Activated CD4-positive, alpha-beta T cell treated with anti-CD3 and anti-CD28 coated beads, Interleukin-2, amount 10 ng/mL, durations not matched to agents 24 days and 14 days (primary cell): ENCODE data around the gene SRP54. TPM values are rescaled to one million over a fixed set of nuclear protein-coding genes. Genes with fewer than 3 reads are reported as not detected.
"Not testable (repeated sequence)": the region's sequence is repeated elsewhere in the genome, so short reads cannot be mapped to it uniquely, and the experiment has no call there.

Source experiments
- DNase-seq: peaks from one replicate; pipeline ENCODE4 v3.0.0; 2022
- H3K27ac Mint-ChIP-seq: one replicate; pipeline ENCODE4 v1.8.0; 2022; ENCODE audit warnings: mild to moderate bottlenecking, mixed read lengths
- H3K27me3 Mint-ChIP-seq: one replicate; pipeline ENCODE4 v1.8.0; 2022; ENCODE audit warnings: mixed read lengths
- H3K36me3 Mint-ChIP-seq: one replicate; pipeline ENCODE4 v1.8.0; 2022; ENCODE audit warnings: low read depth, mild to moderate bottlenecking, mixed read lengths
- H3K4me1 Mint-ChIP-seq: one replicate; pipeline ENCODE4 v1.8.0; 2021; ENCODE audit warnings: mixed read lengths
- H3K4me3 Mint-ChIP-seq: one replicate; pipeline ENCODE4 v1.8.0; 2022; ENCODE audit warnings: mild to moderate bottlenecking, moderate library complexity, mixed read lengths
- H3K9me3 Mint-ChIP-seq: one replicate; pipeline ENCODE4 v1.8.0; 2021; ENCODE audit warnings: mixed read lengths
- intact Hi-C: fragments of 100-400 bp; cut with micrococcal nuclease; formaldehyde crosslinking; loops from one replicate; pipeline ENCODE4 v1.15.1; 2023
- total RNA-seq: library from RNA; stranded (reverse); gene quantifications from 2 replicates; pipeline ENCODE4 v1.2.3, GENCODE V29; 2022

The SRP54 gene
- total RNA-seq, 1 donor from 2014 or later = 73.6 TPM

- peak overlapping the region; percentile 97 for H3K27ac Mint-ChIP-seq
- peaks cover 27% of the 10 kb centered on the region for H3K4me1 Mint-ChIP-seq
- peaks cover 15% of the 10 kb centered on the region for H3K36me3 Mint-ChIP-seq
- intact Hi-C loops = loop anchor here (1.0 to 5.0 kb wide), 8 partner anchors 63 to 782 kb away; partner anchors contain the start of genes BRMS1L, NFKBIA, PRORP and PSMA6
- DNase-seq = no peak
- peak overlapping the region; percentile 96 for H3K4me3 Mint-ChIP-seq
- no peaks in the 10 kb centered on the region for H3K9me3 Mint-ChIP-seq
- H3K27me3 Mint-ChIP-seq = no peaks in the 10 kb centered on the region
These were observed 62.9 kb downstream of the SRP54 start for GRCh38 chr14:35045798-35046047.

GRCh38 chr14:35046048-35046750 lies 63.4 kb downstream of the SRP54 start, which contains the start of gene FAM177A1:
Gene FAM177A1, plus strand, starts transcription at chr14:35046272. Its CDS starts 192 bp downstream, at chr14:35046464.
- peaks cover 17% of the 10 kb centered on the region for H3K36me3 Mint-ChIP-seq
- peak; percentile 99 for DNase-seq
- no peaks in the 10 kb centered on the region for H3K9me3 Mint-ChIP-seq
- peak within 1 kb of the TSS; percentile 96 for H3K4me3 Mint-ChIP-seq
- H3K27ac Mint-ChIP-seq = peak within 1 kb of the TSS; percentile 99
- intact Hi-C loops = loop anchor here (1.0 to 5.0 kb wide), 8 partner anchors 64 to 781 kb away; partner anchors contain the start of genes BRMS1L, NFKBIA, PRORP and PSMA6
- H3K4me1 Mint-ChIP-seq = peaks cover 28% of the 10 kb centered on the region
- no peaks in the 10 kb centered on the region for H3K27me3 Mint-ChIP-seq

GRCh38 chr14:35046751-35047536 lies 64.2 kb downstream of the SRP54 start:
- H3K27me3 Mint-ChIP-seq = no peaks in the 10 kb centered on the region
- no peaks in the 10 kb centered on the region for H3K9me3 Mint-ChIP-seq
- peak overlapping the region; percentile 99 for H3K27ac Mint-ChIP-seq
- no peak for DNase-seq
- peaks cover 28% of the 10 kb centered on the region for H3K4me1 Mint-ChIP-seq
- intact Hi-C loops = loop anchor here (1.0 to 5.0 kb wide), 8 partner anchors 65 to 780 kb away; partner anchors contain the start of genes BRMS1L, NFKBIA, PRORP and PSMA6
- H3K4me3 Mint-ChIP-seq = peak overlapping the region; percentile 96
- peaks cover 19% of the 10 kb centered on the region for H3K36me3 Mint-ChIP-seq

GRCh38 chr14:35047976-35048513 lies 65.3 kb downstream of the SRP54 start:
- intact Hi-C loops = loop anchor here (5.0 kb wide), 4 partner anchors 244 to 779 kb away; partner anchors contain the start of genes BRMS1L, PSMA6 and RALGAPA1
- H3K4me1 Mint-ChIP-seq = peaks cover 26% of the 10 kb centered on the region
- H3K27ac Mint-ChIP-seq = no peak overlapping the region
- DNase-seq = no peak
- peak overlapping the region; percentile 96 for H3K4me3 Mint-ChIP-seq
- no peaks in the 10 kb centered on the region for H3K27me3 Mint-ChIP-seq
- H3K9me3 Mint-ChIP-seq = no peaks in the 10 kb centered on the region
- peaks cover 19% of the 10 kb centered on the region for H3K36me3 Mint-ChIP-seq

- Mint-ChIP-seq H3K4me1 (peaks cover 17% of the 10 kb centered on the region), H3K4me3 (no peak overlapping the region), H3K9me3 (no peaks in the 10 kb centered on the region), H3K36me3 (peaks cover 25% of the 10 kb centered on the region), H3K27me3 (no peaks in the 10 kb centered on the region), H3K27ac (no peak overlapping the region)
- DNase-seq = no peak
- intact Hi-C loops = no loop called here
These were observed 67.9 kb downstream of the SRP54 start for GRCh38 chr14:35050652-35051051.

- no peak overlapping the region for H3K27ac Mint-ChIP-seq
- peaks cover 31% of the 10 kb centered on the region for H3K36me3 Mint-ChIP-seq
- no peak for DNase-seq
- peaks cover 18% of the 10 kb centered on the region for H3K4me1 Mint-ChIP-seq
- H3K27me3 Mint-ChIP-seq = no peaks in the 10 kb centered on the region
- H3K9me3 Mint-ChIP-seq = no peaks in the 10 kb centered on the region
- no peak overlapping the region for H3K4me3 Mint-ChIP-seq
- intact Hi-C loops = no loop called here
These were observed 69.0 kb downstream of the SRP54 start for GRCh38 chr14:35051796-35052195.

- intact Hi-C loops = no loop called here
- no peak for DNase-seq
- peaks cover 35% of the 10 kb centered on the region for H3K36me3 Mint-ChIP-seq
- H3K4me1 Mint-ChIP-seq = peaks cover 18% of the 10 kb centered on the region
- H3K27ac Mint-ChIP-seq = no peak overlapping the region
- H3K9me3 Mint-ChIP-seq = no peaks in the 10 kb centered on the region
- no peak overlapping the region for H3K4me3 Mint-ChIP-seq
- H3K27me3 Mint-ChIP-seq = no peaks in the 10 kb centered on the region
These were observed 69.8 kb downstream of the SRP54 start for GRCh38 chr14:35052637-35053036.

- DNase-seq, intact Hi-C loops, H3K4me3 Mint-ChIP-seq, H3K27me3 Mint-ChIP-seq, H3K9me3 Mint-ChIP-seq: not testable (repeated sequence)
- Mint-ChIP-seq H3K4me1 (peaks cover 14% of the 10 kb centered on the region), H3K36me3 (peaks cover 41% of the 10 kb centered on the region), H3K27ac (peak overlapping the region; percentile 20)
These were observed 78.5 kb downstream of the SRP54 start for GRCh38 chr14:35061113-35061791.

GRCh38 chr14:35065731-35066130 lies 82.9 kb downstream of the SRP54 start:
- H3K9me3 Mint-ChIP-seq, H3K27me3 Mint-ChIP-seq, intact Hi-C loops, H3K27ac Mint-ChIP-seq, DNase-seq, H3K4me1 Mint-ChIP-seq, H3K4me3 Mint-ChIP-seq: not testable (repeated sequence)
- peaks cover 37% of the 10 kb centered on the region for H3K36me3 Mint-ChIP-seq

- Mint-ChIP-seq H3K4me1 (no peaks in the 10 kb centered on the region), H3K4me3 (no peak overlapping the region), H3K9me3 (no peaks in the 10 kb centered on the region), H3K36me3 (peaks cover 34% of the 10 kb centered on the region), H3K27ac (no peak overlapping the region), H3K27me3 (no peaks in the 10 kb centered on the region)
- intact Hi-C loops = no loop called here
- no peak for DNase-seq
These were observed 85.6 kb downstream of the SRP54 start for GRCh38 chr14:35068238-35069012.

GRCh38 chr14:35072226-35072625 lies 89.4 kb downstream of the SRP54 start:
- H3K27ac Mint-ChIP-seq = no peak overlapping the region

GRCh38 chr14:35073486-35073885 lies 90.7 kb downstream of the SRP54 start:
- H3K36me3 Mint-ChIP-seq = peaks cover 35% of the 10 kb centered on the region
- no peaks in the 10 kb centered on the region for H3K9me3 Mint-ChIP-seq
- intact Hi-C loops = no loop called here
- no peak overlapping the region for H3K4me3 Mint-ChIP-seq
- no peaks in the 10 kb centered on the region for H3K4me1 Mint-ChIP-seq
- H3K27ac Mint-ChIP-seq = no peak overlapping the region
- no peaks in the 10 kb centered on the region for H3K27me3 Mint-ChIP-seq
- no peak for DNase-seq

More at GRCh38 chr14:35072226-35072625, 89.4 kb downstream of the SRP54 start:
- intact Hi-C loops = no loop called here
- Mint-ChIP-seq H3K4me1 (no peaks in the 10 kb centered on the region), H3K36me3 (peaks cover 39% of the 10 kb centered on the region), H3K4me3 (no peak overlapping the region), H3K27me3 (no peaks in the 10 kb centered on the region), H3K9me3 (no peaks in the 10 kb centered on the region)
- no peak for DNase-seq

- H3K9me3 Mint-ChIP-seq = no peaks in the 10 kb centered on the region
- H3K27me3 Mint-ChIP-seq = no peaks in the 10 kb centered on the region
- H3K4me1 Mint-ChIP-seq = no peaks in the 10 kb centered on the region
- DNase-seq = no peak
- peaks cover 31% of the 10 kb centered on the region for H3K36me3 Mint-ChIP-seq
- H3K27ac Mint-ChIP-seq = no peak overlapping the region
- H3K4me3 Mint-ChIP-seq = no peak overlapping the region
- intact Hi-C loops = no loop called here
These were observed 95.3 kb downstream of the SRP54 start for GRCh38 chr14:35078082-35078481.
